HCEC 1CT (cell line): ENCODE data around the gene ZNF728.
"Not testable (repeated sequence)": the region's sequence is repeated elsewhere in the genome, so short reads cannot be mapped to it uniquely, and the experiment has no call there.

Source experiments
- DNase-seq: peaks from one replicate; pipeline ENCODE4 v3.0.0-alpha.2; 2017

The ZNF728 gene

DNA sequence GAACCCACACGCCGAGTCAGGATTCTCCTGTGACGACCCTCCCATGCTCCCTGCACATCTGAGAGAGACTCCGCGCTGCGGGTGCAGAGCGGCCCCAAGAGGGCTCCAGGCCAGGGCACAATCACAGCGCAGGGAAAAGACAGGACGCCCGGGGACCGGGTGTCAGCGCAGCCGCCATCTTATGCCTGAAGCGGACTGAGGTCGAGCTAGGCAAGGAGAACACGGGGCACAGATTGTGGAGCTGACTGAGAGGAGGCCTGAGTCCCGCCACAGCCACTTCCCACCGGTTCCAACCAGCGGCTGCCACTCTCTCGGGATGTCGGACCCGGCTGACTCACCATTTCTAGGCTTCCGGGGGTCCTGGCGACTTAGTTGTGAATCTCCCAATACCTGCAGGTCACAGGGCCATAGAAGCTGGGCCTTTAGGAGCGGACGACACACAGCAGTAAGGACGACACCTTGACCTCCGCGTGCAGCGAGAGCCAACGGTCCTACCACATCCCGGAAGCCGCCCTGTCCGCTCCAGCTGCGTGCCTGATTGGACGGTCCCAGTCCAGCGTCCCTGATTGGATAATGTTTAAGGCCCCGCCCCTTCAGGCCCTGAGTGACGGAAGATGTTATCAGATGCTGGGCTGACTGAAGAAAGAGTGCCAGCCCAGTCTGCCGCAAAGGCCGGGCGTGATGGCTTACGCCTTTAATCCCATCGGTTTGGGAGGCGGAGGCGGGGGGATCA is at the start of gene ZNF728:
ZNF728 (minus strand) TSS at position 487 of the 733 bp plus-strand sequence; CDS start at position 341, 146 bp downstream.
- DNase-seq, result no peak

DNA sequence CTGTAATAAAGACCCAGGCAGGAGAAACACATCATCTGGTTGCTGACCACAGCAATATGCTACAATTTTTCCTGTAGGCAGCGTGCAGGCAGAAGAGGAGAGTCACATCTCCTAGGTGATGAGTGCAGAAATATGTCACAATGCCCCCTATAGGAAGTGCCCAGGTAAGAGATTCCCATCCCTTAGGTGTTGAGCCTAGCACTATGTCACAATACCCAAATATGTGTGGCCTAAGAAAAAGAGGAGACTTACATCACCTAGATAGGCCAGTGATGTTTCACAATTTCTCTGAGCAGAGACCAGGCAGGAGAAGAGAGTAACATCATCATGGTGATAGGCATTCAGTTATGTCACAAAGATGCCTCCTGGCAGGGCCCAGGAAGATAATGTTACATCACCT is 49.4 kb upstream of the ZNF728 start:
- no peak for DNase-seq

DNA sequence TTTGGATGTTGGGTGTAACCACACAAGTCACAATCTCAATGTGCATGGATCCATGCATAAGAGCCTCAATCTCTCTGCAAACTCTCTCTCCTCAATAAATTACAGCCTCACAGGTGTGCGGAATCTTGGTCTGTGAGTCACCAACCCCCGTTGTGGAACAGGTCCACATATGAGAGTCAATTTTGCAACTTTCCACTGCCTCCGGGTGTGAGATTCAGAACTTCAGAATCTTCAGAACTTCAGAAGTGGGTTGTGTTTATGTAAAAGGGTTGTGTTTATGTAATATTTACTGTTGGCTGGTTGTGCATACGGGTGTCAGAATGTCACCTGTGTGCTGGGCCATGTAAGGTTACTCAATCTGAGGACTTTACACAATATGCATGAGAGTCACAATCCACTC is 46.3 kb upstream of the ZNF728 start:
- no peak for DNase-seq

DNA sequence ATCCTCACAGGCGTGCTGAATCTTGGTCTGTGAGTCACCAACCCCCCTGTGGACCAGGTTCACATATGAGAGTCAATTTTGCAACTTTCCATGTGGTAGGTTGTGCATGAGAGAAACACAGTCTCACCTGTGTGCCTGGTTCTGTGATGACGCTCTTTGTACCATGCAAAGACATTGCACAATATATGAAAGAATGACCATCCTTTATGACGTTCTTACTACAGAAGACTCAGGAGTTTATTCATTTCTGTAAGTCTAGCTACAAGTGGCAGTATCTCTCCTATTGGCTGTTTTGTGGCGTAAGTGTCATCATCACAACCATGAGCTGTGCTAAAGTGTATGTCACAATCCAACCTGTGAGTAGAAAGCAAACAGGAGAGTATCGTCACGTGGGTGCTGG is 43.8 kb upstream of the ZNF728 start:
- no peak for DNase-seq

DNA sequence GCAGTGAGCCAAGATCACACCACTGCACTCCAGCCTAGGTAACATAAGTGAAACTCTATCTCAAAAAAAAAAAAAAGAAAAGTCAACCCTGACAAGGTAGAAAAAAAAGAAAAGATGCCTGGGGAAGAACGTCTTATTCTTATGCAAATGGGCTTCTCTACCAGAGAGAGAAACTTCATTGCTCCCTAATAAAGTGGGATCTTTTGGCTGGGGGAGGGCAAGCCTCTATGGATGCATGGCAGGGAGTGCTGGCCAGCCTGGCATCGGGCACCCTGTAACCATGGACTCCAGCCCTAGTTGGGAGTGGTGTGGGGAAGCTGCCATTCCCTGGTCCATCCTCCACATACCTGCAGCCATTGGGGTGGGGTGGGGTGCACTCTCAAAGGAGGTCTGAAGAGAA is 30.7 kb upstream of the ZNF728 start:
- no peak for DNase-seq

DNA sequence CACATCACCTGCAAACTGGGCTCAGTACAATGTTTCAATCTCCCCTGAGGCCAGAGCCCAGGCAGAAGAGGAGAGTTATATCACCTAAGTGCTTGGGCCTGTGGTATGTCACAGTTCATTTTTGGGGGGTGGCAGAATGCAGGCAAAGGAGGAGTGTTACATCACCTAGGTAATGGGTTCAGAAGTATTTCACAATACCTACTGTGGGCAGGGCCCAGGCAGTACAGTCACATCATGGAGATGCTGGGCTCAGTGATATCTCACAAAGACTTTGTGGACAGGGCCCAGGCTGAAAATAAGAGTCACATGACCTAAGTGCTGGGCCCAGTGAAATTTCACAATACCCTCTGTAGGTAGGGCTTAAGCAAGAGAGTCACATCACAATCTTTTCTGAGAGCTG is 12.7 kb upstream of the ZNF728 start:
- DNase-seq, result no peak

DNA sequence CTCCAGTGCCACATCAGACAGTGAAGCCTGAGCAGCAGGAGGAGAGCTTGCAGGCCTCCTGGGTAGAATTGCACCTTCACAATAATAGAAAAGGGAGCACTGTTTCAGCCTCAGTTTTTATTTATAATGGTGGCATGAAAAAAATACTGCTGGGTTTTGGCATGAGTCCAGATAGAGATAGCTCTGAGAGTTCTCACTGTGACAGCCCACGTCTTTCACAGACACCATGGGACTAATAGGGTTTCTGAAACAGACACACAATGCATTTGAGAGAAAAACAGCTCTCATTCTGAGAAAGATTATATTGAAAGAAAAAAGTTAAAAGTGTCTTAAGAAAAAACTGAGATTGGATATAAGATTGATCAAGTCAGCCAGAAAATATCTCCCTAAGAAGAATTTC is 8.0 kb downstream of the ZNF728 start:
- not testable (repeated sequence) for DNase-seq

DNA sequence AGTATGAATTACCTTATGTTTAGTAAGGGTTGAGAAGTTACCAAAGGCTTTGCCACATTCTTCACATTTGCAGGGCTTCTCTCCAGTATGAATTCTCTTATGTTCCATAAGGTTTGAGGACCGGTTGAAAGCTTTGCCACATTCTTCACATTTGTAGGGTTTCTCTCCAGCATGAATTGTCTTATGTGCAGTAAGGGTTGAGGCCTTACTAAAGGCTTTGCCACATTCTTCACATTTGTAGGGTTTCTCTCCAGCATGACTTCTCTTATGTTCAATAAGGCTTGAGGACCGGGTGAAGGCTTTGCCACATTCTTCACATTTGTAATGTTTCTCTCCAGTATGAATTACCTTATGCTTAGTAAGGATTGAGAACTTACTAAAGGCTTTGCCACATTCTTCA is 26.7 kb downstream of the ZNF728 start:
- DNase-seq, result no peak

DNA sequence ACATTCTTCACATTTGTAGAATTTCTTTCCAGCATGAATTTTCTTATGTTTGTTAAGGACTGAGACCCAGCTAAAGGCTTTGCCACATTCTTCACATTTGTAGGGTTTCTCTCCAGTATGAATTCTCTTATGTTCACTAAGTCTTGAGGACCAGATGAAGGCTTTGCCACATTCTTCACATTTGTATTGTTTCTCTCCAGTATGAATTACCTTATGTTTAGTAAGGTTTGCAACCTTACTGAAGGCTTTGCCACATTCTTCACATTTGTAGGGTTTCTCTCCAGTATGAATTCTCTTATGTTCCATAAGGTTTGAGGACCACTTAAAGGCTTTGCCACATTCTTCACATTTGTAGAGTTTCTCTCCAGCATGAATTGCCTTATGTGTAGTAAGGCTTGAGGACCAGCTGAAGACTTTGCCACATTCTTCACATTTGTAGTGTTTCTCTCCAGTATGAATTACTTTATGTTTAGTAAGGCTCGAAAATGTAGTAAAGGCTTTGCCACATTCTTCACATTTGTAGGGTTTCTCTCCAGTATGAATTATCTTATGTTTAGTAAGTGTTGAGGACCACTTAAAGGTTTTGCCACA is 27.3 kb downstream of the ZNF728 start:
- DNase-seq, result not testable (repeated sequence)

DNA sequence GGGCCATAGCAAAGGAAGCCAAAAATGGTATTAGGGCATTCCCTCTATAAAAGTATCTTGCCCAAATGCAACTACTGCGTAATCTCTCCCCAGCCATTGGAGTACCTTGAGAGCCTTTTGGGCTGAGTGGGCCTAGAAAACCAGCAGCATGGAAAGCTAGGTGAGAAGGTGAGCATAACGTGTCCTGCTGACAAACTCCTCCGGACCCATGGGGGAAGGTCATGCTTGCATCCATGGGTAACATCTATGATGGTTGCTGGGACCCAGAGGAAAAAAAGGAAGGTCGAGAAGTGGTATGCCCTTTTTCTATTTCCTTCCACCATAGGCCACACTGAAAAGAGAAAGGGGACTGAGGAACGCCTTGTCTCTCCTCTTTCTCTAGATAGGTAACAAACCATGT is 57.4 kb downstream of the ZNF728 start:
- no peak for DNase-seq

DNA sequence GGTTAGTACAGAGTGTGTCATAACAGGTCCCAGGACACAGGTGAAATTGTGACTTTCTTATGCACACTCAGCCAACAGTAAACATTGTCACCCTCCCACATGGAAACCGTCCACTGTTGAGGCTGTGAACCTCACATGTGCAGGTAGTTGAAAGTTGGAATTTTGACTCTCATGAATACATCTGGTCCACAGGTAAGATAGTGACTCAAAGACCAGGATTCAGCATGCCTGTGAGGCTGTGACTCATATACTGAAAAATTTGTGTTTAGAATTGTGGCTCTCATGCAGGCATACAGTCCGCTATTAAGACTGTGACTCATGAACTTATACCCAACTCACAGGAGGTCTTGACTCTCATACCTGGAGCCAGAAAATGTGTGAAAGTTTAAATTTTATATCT is 67.8 kb downstream of the ZNF728 start:
- no peak for DNase-seq

DNA sequence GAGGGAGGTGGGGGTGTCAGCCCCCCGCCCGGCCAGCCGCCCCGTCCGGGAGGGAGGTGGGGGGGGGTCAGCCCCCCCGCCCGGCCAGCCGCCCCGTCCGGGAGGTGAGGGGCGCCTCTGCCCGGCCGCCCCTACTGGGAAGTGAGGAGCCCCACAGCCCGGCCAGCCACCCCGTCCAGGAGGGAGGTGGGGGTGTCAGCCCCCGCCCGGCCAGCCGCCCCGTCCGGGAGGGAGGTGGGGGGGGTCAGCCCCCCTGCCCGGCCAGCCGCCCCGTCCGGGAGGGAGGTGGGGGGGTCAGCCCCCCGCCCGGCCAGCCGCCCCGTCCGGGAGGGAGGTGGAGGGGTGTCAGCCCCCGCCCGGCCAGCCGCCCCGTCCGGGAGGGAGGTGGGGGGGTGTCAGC is 75.4 kb downstream of the ZNF728 start:
- not testable (repeated sequence) for DNase-seq

DNA sequence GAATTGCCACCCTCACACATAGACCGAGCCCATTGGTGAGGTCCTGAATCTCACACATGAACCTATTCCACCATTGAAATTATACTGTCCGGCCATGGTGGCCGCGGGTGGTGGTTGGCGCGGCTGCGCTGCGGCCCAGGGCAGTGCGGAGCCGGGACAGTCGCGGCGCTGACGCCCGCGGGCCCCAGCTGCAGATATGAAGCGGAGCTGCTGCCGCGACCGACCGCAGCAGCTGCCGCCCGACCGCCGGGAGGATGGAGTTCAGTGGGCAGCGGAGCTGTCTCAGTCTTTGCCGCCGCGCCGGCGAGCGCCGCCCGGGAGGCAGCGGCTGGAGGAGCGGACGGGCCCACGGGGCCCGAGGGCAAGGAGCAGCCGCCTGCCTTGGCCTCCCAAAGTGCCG is 77.8 kb downstream of the ZNF728 start:
- DNase-seq, result not testable (repeated sequence)
